ENCODE results near the gene CYP11A1. TPM values are rescaled to one million over a fixed set of nuclear protein-coding genes. Genes with fewer than 3 reads are reported as not detected.

Gene CYP11A1
- total RNA-seq, 2 experiments from 2014 or later: not detected

DNA sequence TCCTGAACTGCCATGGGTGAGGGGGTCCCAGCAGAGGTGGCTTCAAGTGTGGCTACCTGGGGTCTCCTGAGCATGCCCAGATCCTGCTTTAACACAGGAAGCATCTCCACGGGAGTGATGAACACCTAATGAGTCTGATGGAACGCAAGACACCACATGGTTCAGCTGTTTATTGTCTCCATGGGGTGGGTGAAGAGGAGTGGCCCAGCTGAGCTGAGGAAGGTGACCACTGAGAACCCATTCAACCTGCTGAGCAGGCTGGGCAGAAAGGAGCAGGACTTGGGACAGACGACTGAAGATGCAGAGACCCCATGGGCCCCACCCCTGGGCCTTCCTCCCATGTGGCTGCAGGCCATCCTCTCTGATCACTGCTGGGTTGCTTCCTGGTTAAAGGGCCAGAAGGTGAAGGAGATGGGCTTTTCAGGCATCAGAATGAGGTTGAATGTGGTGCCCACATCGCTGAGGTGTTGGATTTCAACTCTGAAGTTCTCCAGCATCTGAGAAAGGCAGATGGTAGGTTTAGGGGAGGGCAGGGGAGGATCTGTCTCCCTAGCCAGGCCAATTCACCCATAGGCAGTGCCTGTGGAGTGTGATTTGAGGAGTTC lies 29.7 kb downstream of the CYP11A1 start:
- ChIA-PET POLR2A (no interaction called here), CTCF (no interaction called here)
- H3K36me3 Mint-ChIP-seq (ENCODE audit: low read depth): no peaks in the 10 kb centered on the region
- no peaks in the 10 kb centered on the region for H3K9me3 Mint-ChIP-seq (ENCODE audit: insufficient read depth)
- H3K27me3 Mint-ChIP-seq (ENCODE audit: low read depth): peaks cover 5% of the 10 kb centered on the region
- no peaks in the 10 kb centered on the region for H3K4me1 Mint-ChIP-seq (ENCODE audit: low read depth)
- no peak overlapping the region for H3K27ac Mint-ChIP-seq
- no peak overlapping the region for H3K4me3 Mint-ChIP-seq
- DNase-seq (no peak), ATAC-seq (no peak)

DNA sequence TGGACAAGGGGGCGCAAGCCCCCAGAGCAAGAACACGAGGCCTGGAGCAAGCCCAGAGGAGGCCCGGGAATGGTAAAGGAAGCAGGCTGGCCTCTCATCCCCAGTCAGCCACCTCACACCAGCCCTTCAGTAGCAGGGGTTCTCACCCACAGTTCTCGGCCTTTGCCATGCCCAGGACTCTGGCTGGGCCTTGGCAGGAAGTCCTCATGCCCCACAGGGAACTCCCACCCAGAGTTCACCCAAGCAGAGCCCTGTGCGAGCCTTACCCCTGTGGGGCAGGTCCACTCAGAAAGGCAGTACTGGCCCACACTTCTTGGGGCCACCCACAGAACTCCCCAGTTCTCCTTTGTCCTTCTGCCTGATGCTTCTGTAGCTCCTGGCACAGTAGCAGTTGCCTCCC lies 30.3 kb downstream of the CYP11A1 start:
- no peaks in the 10 kb centered on the region for H3K9me3 Mint-ChIP-seq (ENCODE audit: insufficient read depth)
- CTCF ChIA-PET: interaction anchor here (1.5 kb wide), 1 partner anchor 30 kb away, joined by 5 read pairs; no protein-coding TSS in a partner anchor
- H3K27ac Mint-ChIP-seq: no peak overlapping the region
- peaks cover 5% of the 10 kb centered on the region for H3K27me3 Mint-ChIP-seq (ENCODE audit: low read depth)
- POLR2A ChIA-PET: no interaction called here
- ATAC-seq: no peak
- no peak for DNase-seq
- no peaks in the 10 kb centered on the region for H3K4me1 Mint-ChIP-seq (ENCODE audit: low read depth)
- H3K36me3 Mint-ChIP-seq (ENCODE audit: low read depth): no peaks in the 10 kb centered on the region
- no peak overlapping the region for H3K4me3 Mint-ChIP-seq

DNA sequence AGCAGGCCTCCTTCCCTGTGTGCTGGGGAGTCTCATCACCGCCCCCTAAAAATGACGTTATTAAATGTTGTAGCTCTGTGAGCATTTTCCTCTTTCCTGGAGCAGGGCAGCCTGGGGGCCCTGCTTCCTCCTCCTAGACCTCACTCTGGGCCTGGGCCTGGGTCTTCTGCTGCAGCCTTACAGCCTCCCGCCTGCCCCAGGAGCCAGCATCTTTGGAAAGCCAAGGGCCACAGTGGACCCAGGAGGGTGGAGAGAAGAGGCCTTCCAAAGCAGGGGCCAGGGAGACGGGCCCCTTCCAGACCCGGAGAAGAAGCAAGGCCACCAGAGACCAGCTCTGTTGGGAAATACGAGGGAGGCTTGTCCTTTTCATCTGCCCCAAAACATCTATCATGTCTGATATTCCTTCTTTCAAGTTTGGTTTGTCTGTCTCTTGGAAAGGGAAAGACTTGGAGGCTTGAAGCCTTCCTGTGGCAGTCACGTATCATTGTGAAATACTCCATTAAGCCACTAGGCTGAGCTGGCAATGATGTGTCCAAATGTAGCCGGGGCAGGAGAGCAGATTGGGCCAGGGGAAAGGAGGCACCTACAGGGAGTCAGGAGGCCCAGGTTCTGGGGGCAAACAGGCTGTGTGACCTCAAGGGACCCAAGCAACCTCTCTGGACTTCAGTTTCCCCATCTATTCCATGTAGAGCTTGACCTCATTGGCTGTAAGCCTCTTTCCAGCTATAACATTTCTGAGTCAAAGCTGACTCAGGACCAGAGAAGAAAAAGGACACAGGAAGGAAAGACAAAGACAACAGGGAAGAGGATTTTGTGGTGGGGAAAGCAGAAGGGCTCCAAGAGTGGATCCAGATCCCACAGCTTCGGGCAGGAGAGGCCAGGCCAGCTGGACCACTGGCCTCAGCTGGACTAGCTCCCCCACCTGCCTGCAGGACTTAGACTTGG lies 31.1 kb downstream of the CYP11A1 start:
- ChIA-PET POLR2A (no interaction called here), CTCF (interaction anchor here (1.5 kb wide), 1 partner anchor 29 kb away, joined by 5 read pairs; no protein-coding TSS in a partner anchor)
- Mint-ChIP-seq H3K4me1 (ENCODE audit: low read depth) (no peaks in the 10 kb centered on the region), H3K9me3 (ENCODE audit: insufficient read depth) (no peaks in the 10 kb centered on the region), H3K36me3 (ENCODE audit: low read depth) (no peaks in the 10 kb centered on the region), H3K4me3 (no peak overlapping the region), H3K27me3 (ENCODE audit: low read depth) (peaks cover 4% of the 10 kb centered on the region), H3K27ac (no peak overlapping the region)
- no peak for DNase-seq
- ATAC-seq: no peak

DNA sequence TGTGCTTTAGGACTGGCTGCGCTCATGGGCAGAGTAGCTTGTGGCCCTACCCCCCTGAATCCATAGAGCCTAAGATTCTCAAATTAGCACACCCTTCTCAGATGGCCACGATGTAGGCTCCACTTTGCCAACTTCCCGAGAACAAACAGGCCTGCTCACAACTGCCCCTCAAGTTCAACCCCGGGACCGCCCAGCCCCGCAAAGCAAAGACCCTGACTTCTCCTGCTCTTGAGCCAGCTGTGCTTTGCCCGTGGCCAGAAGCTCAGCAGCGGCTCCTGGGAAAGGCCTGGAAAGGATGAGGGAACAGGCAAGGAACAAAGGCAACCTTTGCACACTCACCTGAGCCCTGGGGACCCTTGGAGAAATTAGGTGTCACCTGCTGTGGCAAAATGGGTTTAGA lies 32.0 kb downstream of the CYP11A1 start:
- Mint-ChIP-seq H3K4me1 (ENCODE audit: low read depth) (no peaks in the 10 kb centered on the region), H3K27ac (no peak overlapping the region), H3K36me3 (ENCODE audit: low read depth) (no peaks in the 10 kb centered on the region), H3K9me3 (ENCODE audit: insufficient read depth) (no peaks in the 10 kb centered on the region), H3K27me3 (ENCODE audit: low read depth) (peaks cover 2% of the 10 kb centered on the region), H3K4me3 (no peak overlapping the region)
- POLR2A ChIA-PET: no interaction called here
- DNase-seq (no peak), ATAC-seq (no peak)
- CTCF ChIA-PET: no interaction called here

DNA sequence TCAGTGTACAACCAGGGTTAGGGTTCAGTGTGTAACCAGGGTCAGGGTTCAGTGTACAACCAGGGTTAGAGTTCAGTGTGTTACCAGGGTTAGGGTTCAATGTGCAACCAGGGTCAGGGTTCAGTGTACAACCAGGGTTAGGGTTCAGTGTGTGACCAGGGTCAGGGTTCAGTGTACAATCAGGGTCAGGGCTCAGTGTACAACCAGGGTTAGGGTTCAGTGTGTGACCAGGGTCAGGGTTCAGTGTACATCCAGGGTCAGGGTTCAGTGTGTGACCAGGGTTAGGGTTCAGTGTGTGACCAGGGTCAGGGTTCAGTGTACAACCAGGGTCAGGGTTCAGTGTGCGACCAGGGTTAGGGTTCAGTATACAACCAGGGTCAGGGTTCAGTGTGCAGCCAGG lies 33.3 kb downstream of the CYP11A1 start:
- ChIA-PET POLR2A (no interaction called here), CTCF (no interaction called here)
- no peak overlapping the region for H3K27ac Mint-ChIP-seq
- H3K27me3 Mint-ChIP-seq (ENCODE audit: low read depth): peaks cover 2% of the 10 kb centered on the region
- DNase-seq (no peak), ATAC-seq (no peak)
- peaks cover 5% of the 10 kb centered on the region for H3K4me1 Mint-ChIP-seq (ENCODE audit: low read depth)
- no peaks in the 10 kb centered on the region for H3K36me3 Mint-ChIP-seq (ENCODE audit: low read depth)
- H3K4me3 Mint-ChIP-seq: no peak overlapping the region
- H3K9me3 Mint-ChIP-seq (ENCODE audit: insufficient read depth): no peaks in the 10 kb centered on the region

DNA sequence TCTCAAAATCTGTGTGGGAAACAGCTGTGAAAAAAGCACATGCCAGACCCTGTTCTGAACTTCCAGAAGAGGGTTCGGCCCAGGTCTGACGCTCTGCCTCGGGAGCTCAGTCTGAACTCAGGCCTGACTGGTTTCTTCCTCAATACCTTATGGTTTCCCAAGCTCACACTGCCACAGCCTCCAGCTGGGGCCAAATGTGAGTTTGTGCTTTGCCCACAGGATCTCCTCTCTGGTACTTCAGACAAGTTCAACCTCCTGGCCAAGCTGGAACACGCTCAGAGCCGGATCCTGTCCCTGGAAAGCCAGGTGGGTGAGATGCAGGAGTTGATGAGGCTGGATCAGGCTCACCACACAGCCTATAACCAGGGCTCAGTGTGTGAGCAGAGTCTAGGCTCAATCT lies 33.8 kb downstream of the CYP11A1 start:
- no peaks in the 10 kb centered on the region for H3K9me3 Mint-ChIP-seq (ENCODE audit: insufficient read depth)
- H3K27ac Mint-ChIP-seq: no peak overlapping the region
- POLR2A ChIA-PET: no interaction called here
- no peak for DNase-seq
- ATAC-seq: no peak
- H3K4me3 Mint-ChIP-seq: no peak overlapping the region
- no peaks in the 10 kb centered on the region for H3K36me3 Mint-ChIP-seq (ENCODE audit: low read depth)
- CTCF ChIA-PET: no interaction called here
- peaks cover 9% of the 10 kb centered on the region for H3K4me1 Mint-ChIP-seq (ENCODE audit: low read depth)
- H3K27me3 Mint-ChIP-seq (ENCODE audit: low read depth): peaks cover 2% of the 10 kb centered on the region

DNA sequence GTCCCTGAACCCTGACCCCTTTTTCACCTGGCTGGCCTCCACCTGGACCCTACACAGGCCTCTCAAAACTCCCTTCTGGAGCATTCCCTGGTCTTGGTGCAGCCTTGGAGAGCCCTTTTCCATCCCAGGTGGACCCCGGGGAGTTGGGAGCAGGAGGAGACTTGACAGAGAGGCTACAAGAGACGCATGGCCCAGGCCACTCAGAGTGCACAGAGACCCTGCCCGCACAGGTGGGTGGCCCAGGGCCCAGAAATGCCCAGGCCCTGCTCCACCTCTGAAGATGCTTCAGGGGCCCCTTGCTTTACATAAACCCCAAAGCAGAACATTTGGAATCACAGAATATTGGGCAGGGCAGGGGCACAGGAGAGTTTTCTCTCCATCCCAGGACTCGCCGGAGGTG lies 34.4 kb downstream of the CYP11A1 start:
- no peaks in the 10 kb centered on the region for H3K36me3 Mint-ChIP-seq (ENCODE audit: low read depth)
- no peak for DNase-seq
- POLR2A ChIA-PET: no interaction called here
- peaks cover 2% of the 10 kb centered on the region for H3K27me3 Mint-ChIP-seq (ENCODE audit: low read depth)
- CTCF ChIA-PET: no interaction called here
- no peak for ATAC-seq
- no peaks in the 10 kb centered on the region for H3K9me3 Mint-ChIP-seq (ENCODE audit: insufficient read depth)
- H3K27ac Mint-ChIP-seq: no peak overlapping the region
- peaks cover 14% of the 10 kb centered on the region for H3K4me1 Mint-ChIP-seq (ENCODE audit: low read depth)
- no peak overlapping the region for H3K4me3 Mint-ChIP-seq

DNA sequence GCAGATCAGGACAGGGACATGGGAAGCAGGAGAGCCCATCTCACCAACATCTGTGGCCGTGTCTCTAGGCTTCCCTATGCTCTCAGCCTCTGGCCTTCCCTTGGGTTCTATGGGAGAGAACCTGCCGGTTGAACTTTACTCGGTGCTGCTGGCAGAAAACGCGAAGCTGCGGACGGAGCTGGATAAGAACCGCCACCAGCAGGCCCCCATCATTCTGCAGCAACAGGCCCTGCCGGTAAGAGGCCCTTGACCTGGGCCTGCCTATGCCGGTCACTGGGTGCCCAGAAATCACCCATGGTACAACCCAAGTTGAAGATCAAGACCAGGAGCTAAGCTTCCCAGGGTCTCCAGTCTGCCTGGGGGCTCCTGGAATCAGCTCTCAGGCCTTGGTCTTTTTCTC lies 34.8 kb downstream of the CYP11A1 start:
- DNase-seq (no peak), ATAC-seq (no peak)
- Mint-ChIP-seq H3K4me1 (ENCODE audit: low read depth) (peaks cover 19% of the 10 kb centered on the region), H3K9me3 (ENCODE audit: insufficient read depth) (no peaks in the 10 kb centered on the region), H3K36me3 (ENCODE audit: low read depth) (no peaks in the 10 kb centered on the region), H3K4me3 (no peak overlapping the region), H3K27ac (no peak overlapping the region), H3K27me3 (ENCODE audit: low read depth) (peaks cover 2% of the 10 kb centered on the region)
- CTCF ChIA-PET: no interaction called here
- POLR2A ChIA-PET: no interaction called here

DNA sequence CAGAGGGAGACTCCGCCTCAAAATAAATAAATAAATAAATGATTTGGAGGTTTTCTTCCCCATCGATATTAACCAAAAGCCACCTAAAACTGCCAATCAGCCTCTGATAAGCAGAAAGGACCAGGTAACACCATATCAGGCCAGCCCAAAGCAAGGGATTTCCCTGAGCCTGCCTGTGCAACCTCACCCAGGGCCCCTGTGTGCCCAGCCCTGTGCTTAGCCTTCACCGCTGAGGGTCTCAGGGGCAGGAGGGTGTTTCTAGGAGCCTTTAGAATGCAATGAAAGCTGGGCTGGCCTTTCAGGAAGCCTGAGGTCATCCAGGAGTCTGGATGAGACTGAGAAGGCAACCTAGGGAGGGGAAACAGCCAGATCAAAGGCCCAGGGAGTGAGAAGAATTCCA lies 35.4 kb downstream of the CYP11A1 start:
- ATAC-seq: no peak
- peaks cover 2% of the 10 kb centered on the region for H3K27me3 Mint-ChIP-seq (ENCODE audit: low read depth)
- no peak overlapping the region for H3K4me3 Mint-ChIP-seq
- H3K27ac Mint-ChIP-seq: no peak overlapping the region
- H3K36me3 Mint-ChIP-seq (ENCODE audit: low read depth): no peaks in the 10 kb centered on the region
- peaks cover 25% of the 10 kb centered on the region for H3K4me1 Mint-ChIP-seq (ENCODE audit: low read depth)
- POLR2A ChIA-PET: no interaction called here
- no peak for DNase-seq
- CTCF ChIA-PET: interaction anchor here (4.2 kb wide), 1 partner anchor 11 kb away, joined by 19 read pairs; no protein-coding TSS in a partner anchor
- H3K9me3 Mint-ChIP-seq (ENCODE audit: insufficient read depth): no peaks in the 10 kb centered on the region

DNA sequence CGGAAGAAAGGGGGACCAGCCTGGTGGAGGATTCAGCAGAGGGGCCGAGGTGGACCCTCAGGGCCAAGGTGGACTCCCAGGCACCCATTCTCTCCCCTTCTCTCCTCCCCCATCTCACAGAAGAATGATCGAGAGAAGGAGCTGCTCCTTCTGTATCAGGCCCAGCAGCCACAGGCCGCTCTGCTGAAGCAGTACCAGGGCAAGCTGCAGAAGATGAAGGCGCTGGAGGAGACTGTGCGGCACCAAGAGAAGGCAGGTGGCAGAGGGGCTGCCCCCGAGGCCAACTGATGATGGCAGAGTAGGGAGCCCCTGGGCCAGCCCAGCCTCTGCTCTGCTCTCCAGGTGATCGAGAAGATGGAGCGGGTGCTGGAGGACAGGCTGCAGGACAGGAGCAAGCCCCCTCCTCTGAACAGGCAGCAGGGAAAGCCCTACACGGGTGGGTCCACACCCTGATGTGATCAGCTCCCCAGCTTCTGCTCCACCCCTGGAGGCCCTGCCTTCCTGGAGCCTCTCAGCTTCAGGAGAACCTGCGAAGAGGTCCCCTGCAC lies 36.5 kb downstream of the CYP11A1 start:
- Mint-ChIP-seq H3K4me1 (ENCODE audit: low read depth) (peaks cover 28% of the 10 kb centered on the region), H3K27ac (no peak overlapping the region), H3K4me3 (no peak overlapping the region), H3K27me3 (ENCODE audit: low read depth) (peaks cover 2% of the 10 kb centered on the region), H3K9me3 (ENCODE audit: insufficient read depth) (no peaks in the 10 kb centered on the region), H3K36me3 (ENCODE audit: low read depth) (no peaks in the 10 kb centered on the region)
- POLR2A ChIA-PET: interaction anchor here (0.5 kb wide), 1 partner anchor 209 kb away, joined by 3 read pairs; no protein-coding TSS in a partner anchor
- no peak for DNase-seq
- ATAC-seq: no peak
- CTCF ChIA-PET: interaction anchor here (1.0 to 4.2 kb wide), 3 partner anchors 10 to 282 kb away, joined by 3 to 19 read pairs (median 10); no protein-coding TSS in a partner anchor

DNA sequence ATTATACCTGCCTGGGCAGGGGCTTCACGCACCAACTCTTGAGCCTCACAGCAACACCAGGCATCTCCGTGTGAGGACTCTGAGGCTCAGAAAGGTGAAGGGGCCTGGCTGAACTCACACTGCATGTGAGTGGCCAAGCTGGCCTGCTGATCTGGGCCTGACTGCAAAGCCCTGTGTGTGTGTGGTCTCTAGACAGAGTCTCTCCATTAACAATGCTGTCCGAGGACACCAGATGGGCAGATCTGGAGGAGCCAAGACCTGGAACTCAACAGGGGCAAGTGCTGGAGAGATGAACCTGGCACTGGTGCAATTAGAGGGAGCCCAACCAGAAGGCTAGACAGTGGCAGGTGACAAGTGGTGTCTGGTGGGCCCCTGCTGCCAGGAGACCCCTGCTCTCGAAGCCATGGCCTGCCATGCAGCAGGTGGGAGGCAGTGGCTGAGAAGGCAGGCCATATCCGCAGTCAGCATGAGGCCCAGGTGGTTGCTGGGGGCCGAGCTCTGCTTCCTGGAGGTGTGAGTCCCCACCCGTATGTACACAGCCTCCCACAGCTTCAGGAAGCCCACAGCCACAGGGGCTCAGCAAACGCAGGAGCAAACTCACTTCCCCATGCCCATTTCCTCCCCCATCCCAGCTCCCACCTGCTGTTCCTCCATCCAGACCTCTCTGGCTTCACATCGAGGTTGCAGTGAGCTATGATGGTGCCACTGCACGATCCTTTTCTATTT lies 39.0 kb downstream of the CYP11A1 start:
- Mint-ChIP-seq H3K4me3 (no peak overlapping the region), H3K27me3 (ENCODE audit: low read depth) (peaks cover 2% of the 10 kb centered on the region), H3K9me3 (ENCODE audit: insufficient read depth) (no peaks in the 10 kb centered on the region), H3K4me1 (ENCODE audit: low read depth) (peaks cover 28% of the 10 kb centered on the region), H3K27ac (peak overlapping the region; percentile 80), H3K36me3 (ENCODE audit: low read depth) (no peaks in the 10 kb centered on the region)
- ChIA-PET CTCF (interaction anchor here (1.6 to 4.2 kb wide), 3 partner anchors 7 to 200 kb away, joined by 5 to 19 read pairs (median 10); no protein-coding TSS in a partner anchor), POLR2A (interaction anchor here (2.4 kb wide), 1 partner anchor 13 kb away, joined by 5 read pairs; no protein-coding TSS in a partner anchor)
- DNase-seq (peak; percentile 46), ATAC-seq (peak; percentile 69)
